ENCODE data around the gene FAM149A. TPM values are rescaled to one million over a fixed set of nuclear protein-coding genes. Genes with fewer than 3 reads are reported as not detected.

Gene FAM149A
- total RNA-seq, 1 donor from 2014 or later: 0.33 TPM

GRCh38 chr4:186217733-186218293 is 113.3 kb downstream of the FAM149A start:
- Mint-ChIP-seq H3K27me3 (ENCODE audit: unreplicated experiment) (peaks cover 1% of the 10 kb centered on the region), H3K4me1 (ENCODE audit: unreplicated experiment) (no peaks in the 10 kb centered on the region), H3K27ac (ENCODE audit: unreplicated experiment) (no peak overlapping the region), H3K4me3 (ENCODE audit: unreplicated experiment) (no peak overlapping the region), H3K9me3 (ENCODE audit: unreplicated experiment) (no peaks in the 10 kb centered on the region), H3K36me3 (ENCODE audit: low read depth, unreplicated experiment) (no peaks in the 10 kb centered on the region)
- no peak for TF ChIP-seq CTCF (IDR thresholded peaks at IDR 0.05; ENCODE audit: unreplicated experiment)
- no peak for DNase-seq (ENCODE audit: low spot score)

GRCh38 chr4:186221624-186222023 is 117.1 kb downstream of the FAM149A start:
- TF ChIP-seq CTCF (IDR thresholded peaks at IDR 0.05; ENCODE audit: unreplicated experiment): no peak
- Mint-ChIP-seq H3K9me3 (ENCODE audit: unreplicated experiment) (peaks cover 17% of the 10 kb centered on the region), H3K27me3 (ENCODE audit: unreplicated experiment) (no peaks in the 10 kb centered on the region), H3K4me3 (ENCODE audit: unreplicated experiment) (no peak overlapping the region), H3K27ac (ENCODE audit: unreplicated experiment) (no peak overlapping the region), H3K4me1 (ENCODE audit: unreplicated experiment) (no peaks in the 10 kb centered on the region), H3K36me3 (ENCODE audit: low read depth, unreplicated experiment) (peaks cover 13% of the 10 kb centered on the region)
- no peak for DNase-seq (ENCODE audit: low spot score)

Other genes starting within 250 kb of the FAM149A start
- gene TLR3, start 35.5 kb upstream of the FAM149A start, total RNA-seq (ENCODE audit: unreplicated experiment): not detected
- gene CYP4V2, start 86.9 kb downstream of the FAM149A start, total RNA-seq (ENCODE audit: unreplicated experiment): 4.5 TPM
- 0.46 TPM for gene KLKB1, start 122.8 kb downstream of the FAM149A start, total RNA-seq (ENCODE audit: unreplicated experiment)
- gene F11, start 161.5 kb downstream of the FAM149A start, total RNA-seq (ENCODE audit: unreplicated experiment): 0.31 TPM

All from endothelial cell (in vitro differentiated cells).